Duodenal mucosa (tissue), 2 donors: ENCODE measurements around the gene APOH.
A peak's percentile ranks its signal among the peaks of the same experiment; 100 is the strongest.

Source experiments
- H3K27ac ChIP-seq: one replicate; pipeline ENCODE4 v1.7.0; 2013; ENCODE audit warnings: low read depth, low read length
- H3K27me3 ChIP-seq, 2 donors: one replicate each; pipeline ENCODE4 v1.7.0; 2013; ENCODE audit warnings: low read length in 2 of 2, control low read depth in 1 of 2; ENCODE audit not compliant: insufficient read depth in 2 of 2, control insufficient read depth in 1 of 2
- H3K36me3 ChIP-seq, 2 donors: one replicate each; pipeline ENCODE4 v1.7.0; 2013; ENCODE audit warnings: low read length in 2 of 2, control low read depth in 1 of 2; ENCODE audit not compliant: insufficient read depth in 2 of 2, control insufficient read depth in 1 of 2
- H3K4me1 ChIP-seq, 2 donors: one replicate each; pipeline ENCODE4 v1.7.0; 2013; ENCODE audit warnings: low read length in 2 of 2, control low read depth in 1 of 2; ENCODE audit not compliant: insufficient read depth in 2 of 2, control insufficient read depth in 1 of 2
- H3K4me3 ChIP-seq, 2 donors: one replicate each; pipeline ENCODE4 v1.7.0; 2013; ENCODE audit warnings: low read length in 2 of 2, low read depth in 1 of 2
- H3K9ac ChIP-seq, 2 donors: one replicate each; pipeline ENCODE4 v1.7.0; 2013; ENCODE audit warnings: low read length in 2 of 2, low read depth in 1 of 2
- H3K9me3 ChIP-seq, 2 donors: one replicate each; pipeline ENCODE4 v1.7.0; 2013; ENCODE audit warnings: low read length in 2 of 2, control low read depth in 1 of 2; ENCODE audit not compliant: control insufficient read depth in 1 of 2

APOH gene

DNA sequence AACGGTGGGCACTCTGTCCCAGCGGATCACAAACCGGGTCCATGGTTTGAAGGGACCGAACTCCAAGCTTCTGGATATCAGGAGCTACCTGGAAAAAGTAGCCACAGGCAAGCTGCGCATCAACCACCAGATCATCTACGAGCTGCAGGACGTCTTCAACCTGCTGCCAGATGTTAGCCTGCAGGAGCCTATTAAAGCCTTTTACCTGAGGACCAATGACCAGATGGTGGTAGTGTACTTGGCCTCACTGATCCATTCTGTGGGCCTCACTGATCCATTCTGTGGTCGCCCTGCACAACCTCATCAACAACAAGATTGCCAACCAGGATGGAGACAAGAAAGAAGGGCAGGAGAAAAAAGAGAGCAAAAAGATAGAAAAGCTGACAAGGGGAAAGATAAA, 31.0 kb downstream of the APOH start:
- Histone ChIP-seq H3K9ac (no peak overlapping the region), H3K27ac (no peak overlapping the region), H3K9me3 (no peaks in the 10 kb centered on the region), H3K36me3 (no peaks in the 10 kb centered on the region), H3K4me3 (no peak overlapping the region), H3K4me1 (peaks cover 0 to 6% of the 10 kb centered on the region in 2 donors), H3K27me3 (peaks cover 0 to 3% of the 10 kb centered on the region in 2 donors)

DNA sequence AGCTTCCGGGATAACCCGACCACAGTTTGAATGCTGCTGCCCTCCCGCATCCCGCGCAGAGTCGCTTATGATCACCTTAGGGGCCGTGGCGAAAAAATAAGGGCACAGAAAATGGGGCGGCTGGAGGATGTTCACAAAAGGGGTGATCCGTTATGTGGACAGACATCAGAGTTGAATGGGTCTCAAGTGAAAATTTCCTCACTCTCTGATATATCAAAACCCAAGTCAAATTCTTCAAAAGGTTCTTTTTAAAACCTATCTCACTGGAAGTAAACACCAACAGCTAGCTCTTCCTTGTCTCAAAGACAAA, 36.9 kb downstream of the APOH start:
- no peaks in the 10 kb centered on the region for H3K9me3 ChIP-seq
- H3K9ac ChIP-seq, result no peak overlapping the region
- peak overlapping the region; percentile 68 to 69 for H3K4me3 ChIP-seq
- H3K27me3 ChIP-seq, result peaks cover 0 to 3% of the 10 kb centered on the region in 2 donors
- H3K36me3 ChIP-seq, result no peaks in the 10 kb centered on the region
- no peak overlapping the region for H3K27ac ChIP-seq
- H3K4me1 ChIP-seq, result peaks cover 0 to 8% of the 10 kb centered on the region in 2 donors

DNA sequence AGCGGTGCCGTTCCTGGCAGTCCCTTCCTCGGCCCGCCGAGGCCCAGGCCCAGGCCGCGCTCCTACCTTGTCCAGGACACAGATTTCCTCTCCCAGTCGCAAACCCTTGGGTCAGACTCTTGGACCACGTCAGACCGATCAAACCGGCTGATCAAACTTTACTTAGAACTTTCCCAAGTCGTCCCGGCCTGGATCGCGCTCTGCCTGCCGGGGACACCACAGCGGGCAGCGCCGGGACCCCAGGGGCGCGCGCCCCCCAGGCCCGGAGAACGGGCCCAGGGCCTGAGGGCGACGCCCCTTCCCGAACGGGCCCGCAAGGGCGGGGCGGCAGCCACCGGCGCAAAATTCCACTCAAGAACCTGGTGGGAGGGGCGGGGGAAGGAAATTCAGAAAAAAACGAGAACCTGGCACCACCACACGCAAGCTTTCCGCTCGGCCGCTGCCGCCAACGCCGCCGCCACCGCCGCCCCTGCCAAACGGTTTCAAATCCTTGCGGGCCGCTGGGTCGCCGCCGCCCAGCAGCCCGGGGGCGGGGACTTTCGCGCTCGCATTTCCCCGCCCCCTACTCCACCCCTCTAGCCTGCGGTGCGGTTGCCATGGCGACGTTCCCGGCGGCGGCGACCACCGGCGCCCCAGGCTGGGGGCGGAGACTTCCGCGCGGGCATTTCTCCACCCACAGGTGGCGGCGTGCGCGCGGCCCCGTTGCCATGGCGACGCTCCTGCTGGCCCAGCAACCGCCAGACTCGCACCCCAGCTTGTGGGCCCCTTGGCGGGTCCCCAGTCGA, 37.4 kb downstream of the APOH start, which contains the start of gene CEP112:
TSS of gene CEP112 (minus strand) at position 541 of the 785 bp plus-strand sequence.
- Histone ChIP-seq H3K9me3 (no peaks in the 10 kb centered on the region), H3K36me3 (no peaks in the 10 kb centered on the region), H3K4me1 (peaks cover 0 to 8% of the 10 kb centered on the region in 2 donors), H3K27me3 (peaks cover 0 to 3% of the 10 kb centered on the region in 2 donors), H3K9ac (peak within 1 kb of the TSS; percentile 55 to 66), H3K27ac (peak within 1 kb of the TSS; percentile 15), H3K4me3 (peak within 1 kb of the TSS; percentile 68 to 69)

DNA sequence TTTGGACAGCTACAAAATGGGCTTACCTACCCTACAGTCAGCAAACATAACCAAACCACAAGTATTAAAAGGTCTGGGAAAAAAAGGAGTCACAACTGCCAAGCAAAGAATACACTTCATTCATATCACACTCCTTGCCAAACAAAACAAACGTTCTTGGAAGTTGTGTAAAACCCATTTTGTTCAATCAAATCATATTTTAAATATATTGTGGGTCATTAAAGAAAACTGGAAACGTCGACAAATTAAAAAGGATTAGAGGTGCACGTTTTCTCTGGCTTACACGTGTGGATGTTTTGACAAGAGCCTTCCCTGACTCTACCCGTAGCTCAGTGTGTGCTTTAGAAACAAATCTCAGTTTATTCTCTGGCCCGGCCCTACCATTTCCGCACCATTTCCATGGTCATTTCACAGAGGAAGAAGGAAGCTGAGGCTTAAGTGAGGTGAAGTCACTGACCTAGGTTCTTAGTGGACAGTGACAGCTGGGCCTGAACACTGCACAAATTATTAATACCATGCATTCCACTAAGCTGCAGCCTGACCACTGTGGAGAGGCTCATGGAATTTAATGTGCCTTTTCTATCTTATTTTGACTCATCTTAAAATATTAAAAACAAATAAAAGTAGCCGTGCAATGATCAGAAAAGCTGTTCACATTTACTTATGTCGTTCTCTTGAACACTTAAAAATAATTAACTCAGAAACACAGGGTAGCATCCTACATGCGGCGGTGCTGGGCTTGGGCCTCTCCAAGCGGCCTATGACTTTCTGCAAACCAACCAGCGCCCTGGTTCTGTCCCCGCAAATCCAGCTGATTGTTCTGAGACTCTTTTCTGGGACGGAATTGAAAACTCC, 38.2 kb downstream of the APOH start:
- peaks cover 0 to 8% of the 10 kb centered on the region in 2 donors for H3K4me1 ChIP-seq
- no peak overlapping the region for H3K27ac ChIP-seq
- peaks cover 0 to 3% of the 10 kb centered on the region in 2 donors for H3K27me3 ChIP-seq
- H3K4me3 ChIP-seq, result peak overlapping the region; percentile 68 to 69
- peak overlapping the region; percentile 55 to 66 for H3K9ac ChIP-seq
- no peaks in the 10 kb centered on the region for H3K36me3 ChIP-seq
- H3K9me3 ChIP-seq, result no peaks in the 10 kb centered on the region

DNA sequence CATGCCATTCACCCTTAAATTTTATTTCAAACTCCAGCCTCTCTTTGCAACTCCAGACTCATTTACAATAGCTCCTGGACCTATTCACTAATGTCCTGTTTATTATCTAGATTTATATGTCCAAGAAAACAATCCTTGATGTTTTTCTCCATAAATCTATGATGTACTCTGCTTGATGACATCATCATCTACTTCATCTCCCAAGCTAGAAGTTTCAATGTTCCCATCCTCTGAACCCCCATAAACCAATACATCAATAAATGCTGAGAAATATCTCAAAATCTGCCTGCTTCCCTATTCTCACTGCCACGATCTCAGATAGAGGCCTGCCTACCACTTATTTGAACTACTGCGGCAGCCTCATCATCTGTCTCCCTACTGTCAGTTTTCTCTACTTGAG, 41.5 kb downstream of the APOH start:
- Histone ChIP-seq H3K36me3 (no peaks in the 10 kb centered on the region), H3K4me3 (no peak overlapping the region), H3K4me1 (peaks cover 0 to 8% of the 10 kb centered on the region in 2 donors), H3K27me3 (no peaks in the 10 kb centered on the region), H3K9me3 (no peaks in the 10 kb centered on the region), H3K27ac (no peak overlapping the region), H3K9ac (no peak overlapping the region)

DNA sequence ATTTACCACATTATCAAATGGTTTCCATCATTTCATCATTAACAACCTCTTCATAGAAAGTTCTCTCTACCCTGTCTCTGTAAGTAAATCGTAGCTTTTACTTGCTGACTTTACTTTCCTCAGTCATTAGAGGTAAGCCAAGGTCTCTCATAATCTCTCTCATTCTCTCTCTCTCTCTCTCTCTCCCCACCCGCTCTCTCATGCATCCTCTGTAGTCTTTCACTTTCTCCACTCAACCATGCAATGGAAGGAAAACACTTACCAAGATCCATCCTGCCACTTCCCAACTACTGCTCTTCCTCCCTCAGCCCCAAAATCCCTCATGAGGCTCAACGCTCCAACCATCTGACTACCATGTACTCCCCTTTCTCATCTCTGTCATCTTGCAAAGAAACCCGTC, 43.4 kb downstream of the APOH start:
- Histone ChIP-seq H3K27ac (no peak overlapping the region), H3K9ac (no peak overlapping the region), H3K27me3 (no peaks in the 10 kb centered on the region), H3K9me3 (no peaks in the 10 kb centered on the region), H3K36me3 (no peaks in the 10 kb centered on the region), H3K4me1 (peaks cover 0 to 4% of the 10 kb centered on the region in 2 donors), H3K4me3 (no peak overlapping the region)

DNA sequence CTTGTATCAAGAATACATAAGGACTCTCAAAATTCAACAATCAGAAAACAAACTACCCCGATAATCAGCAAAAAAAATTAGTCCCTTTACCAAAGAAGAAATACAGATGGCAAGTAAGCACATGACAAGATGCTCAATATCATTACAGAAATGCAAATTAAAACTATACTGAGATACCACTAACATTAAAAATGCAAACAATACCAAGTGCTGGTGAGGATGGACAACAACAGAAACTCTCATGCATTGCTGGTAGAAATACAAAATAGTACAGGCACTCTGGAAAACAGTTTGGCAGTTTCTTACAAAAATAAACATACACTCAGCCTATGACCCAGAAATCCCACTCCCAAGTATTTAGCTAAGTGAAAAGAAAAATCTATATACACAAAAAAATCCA, 44.8 kb downstream of the APOH start:
- H3K4me1 ChIP-seq, result no peaks in the 10 kb centered on the region
- no peaks in the 10 kb centered on the region for H3K27me3 ChIP-seq
- H3K36me3 ChIP-seq, result no peaks in the 10 kb centered on the region
- no peak overlapping the region for H3K4me3 ChIP-seq
- H3K9ac ChIP-seq, result no peak overlapping the region
- no peaks in the 10 kb centered on the region for H3K9me3 ChIP-seq
- H3K27ac ChIP-seq, result no peak overlapping the region

DNA sequence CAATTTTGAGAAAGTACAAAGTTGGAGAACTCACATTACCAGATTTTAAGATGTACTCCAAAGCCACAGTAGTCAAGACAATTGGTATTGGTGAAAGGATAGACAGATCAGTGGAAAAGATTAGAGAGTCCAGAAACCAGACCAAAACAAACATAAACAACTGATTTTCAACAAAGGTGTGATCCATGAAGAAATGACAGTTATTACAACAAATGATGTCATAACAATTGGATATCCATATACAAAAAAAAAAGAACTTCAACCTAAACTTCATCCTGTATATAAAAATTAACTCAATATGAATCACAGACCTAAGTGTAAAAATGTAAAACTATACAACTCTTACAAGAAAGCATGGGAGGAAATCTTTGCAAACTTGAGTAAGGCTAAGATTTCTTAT, 45.7 kb downstream of the APOH start:
- no peaks in the 10 kb centered on the region for H3K9me3 ChIP-seq
- H3K4me3 ChIP-seq, result no peak overlapping the region
- H3K27ac ChIP-seq, result no peak overlapping the region
- H3K36me3 ChIP-seq, result no peaks in the 10 kb centered on the region
- no peak overlapping the region for H3K9ac ChIP-seq
- H3K27me3 ChIP-seq, result no peaks in the 10 kb centered on the region
- H3K4me1 ChIP-seq, result no peaks in the 10 kb centered on the region

DNA sequence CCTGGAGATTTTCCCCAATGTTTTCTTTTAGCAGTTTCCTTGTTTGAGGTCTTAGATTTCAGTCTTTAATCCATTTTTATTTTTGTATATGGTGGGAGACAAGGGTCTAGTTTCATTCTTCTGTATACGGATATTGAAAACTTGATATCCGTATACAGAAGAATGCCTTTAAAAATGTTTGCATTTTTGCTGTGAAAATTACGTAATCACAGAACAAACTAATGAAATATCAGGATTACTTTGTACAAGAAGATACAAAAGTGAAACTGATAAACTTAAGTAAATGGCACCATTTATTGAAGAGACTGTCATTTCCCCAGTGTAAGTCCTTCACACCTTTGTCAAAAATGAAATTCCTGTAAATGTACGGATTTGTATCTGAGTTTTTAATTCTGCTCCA, 50.6 kb downstream of the APOH start:
- H3K36me3 ChIP-seq, result no peaks in the 10 kb centered on the region
- no peak overlapping the region for H3K4me3 ChIP-seq
- H3K4me1 ChIP-seq, result no peaks in the 10 kb centered on the region
- H3K9ac ChIP-seq, result no peak overlapping the region
- no peaks in the 10 kb centered on the region for H3K27me3 ChIP-seq
- H3K27ac ChIP-seq, result no peak overlapping the region
- no peaks in the 10 kb centered on the region for H3K9me3 ChIP-seq

DNA sequence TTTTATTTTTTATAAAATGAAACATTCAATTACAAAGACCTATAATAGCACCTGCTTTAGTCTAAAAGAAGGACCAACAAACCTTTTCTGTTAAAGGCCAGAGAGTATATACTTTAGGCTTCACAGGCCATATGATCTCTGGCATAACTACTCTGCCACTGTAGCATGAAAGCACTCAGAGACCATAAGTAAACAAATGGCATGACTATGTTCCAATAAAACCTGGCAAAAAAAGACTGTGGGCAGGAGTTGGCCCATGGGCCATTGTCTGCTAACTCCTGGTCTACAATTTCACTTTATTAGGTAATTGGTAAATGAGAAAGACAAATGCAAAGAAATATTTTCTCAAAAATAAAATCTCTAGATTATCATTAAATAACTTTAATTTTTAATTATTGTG, 52.2 kb downstream of the APOH start:
- no peaks in the 10 kb centered on the region for H3K9me3 ChIP-seq
- no peak overlapping the region for H3K27ac ChIP-seq
- no peak overlapping the region for H3K9ac ChIP-seq
- no peaks in the 10 kb centered on the region for H3K36me3 ChIP-seq
- H3K4me1 ChIP-seq, result no peaks in the 10 kb centered on the region
- H3K4me3 ChIP-seq, result no peak overlapping the region
- no peaks in the 10 kb centered on the region for H3K27me3 ChIP-seq
